WTC11 (cell line): Measurements from ENCODE around the gene ZNF880. TPM values are rescaled to one million over a fixed set of nuclear protein-coding genes. Genes with fewer than 3 reads are reported as not detected.
"Not testable (repeated sequence)": the region's sequence is repeated elsewhere in the genome, so short reads cannot be mapped to it uniquely, and the experiment has no call there.

Source experiments
- ATAC-seq: fragments of 200-7000 bp; cut with Tn5 transposase; 2 replicates; pipeline ENCODE4 v1.10.0; 2021; ENCODE audit warnings: mild to moderate bottlenecking, moderate library complexity
- CTCF ChIA-PET: fragments of 300-600 bp; sonication (Branson Sonifier 250); formaldehyde crosslinking; loops from one replicate; lab custom pipeline; 2021; ENCODE audit warnings: antibody characterized with exemption; lab: Charles Lee
- POLR2A ChIA-PET: fragments of 350-600 bp; sonication (Branson Sonifier 250); formaldehyde crosslinking; loops from one replicate; lab custom pipeline; 2021; ENCODE audit warnings: antibody characterized with exemption; lab: Charles Lee
- DNase-seq: peaks from one replicate; pipeline ENCODE4 v3.0.0; 2021; ENCODE audit warnings: low spot score
- H3K27ac Mint-ChIP-seq: 2 replicates; pipeline ENCODE4 v1.8.0; 2021; ENCODE audit warnings: mixed read lengths
- H3K27me3 Mint-ChIP-seq: 2 replicates; pipeline ENCODE4 v1.8.0; 2021; ENCODE audit warnings: low read depth, mild to moderate bottlenecking, moderate library complexity, mixed read lengths
- H3K36me3 Mint-ChIP-seq: 2 replicates; pipeline ENCODE4 v1.8.0; 2021; ENCODE audit warnings: mixed read lengths
- H3K4me1 Mint-ChIP-seq: 2 replicates; pipeline ENCODE4 v1.8.0; 2022; ENCODE audit warnings: mixed read lengths
- H3K4me3 Mint-ChIP-seq: 2 replicates; pipeline ENCODE4 v1.8.0; 2021; ENCODE audit warnings: mild to moderate bottlenecking, moderate library complexity, mixed read lengths
- H3K9me3 Mint-ChIP-seq: 2 replicates; pipeline ENCODE4 v1.8.0; 2021; ENCODE audit warnings: mixed read lengths
- CREM ChIP-seq: sonication (generic); formaldehyde crosslinking; IDR thresholded peaks from 2 replicates; pipeline ENCODE4 v1.8.1; 2022; ENCODE audit warnings: mild to moderate bottlenecking, missing genetic modification reagents, moderate library complexity
- ESRRA ChIP-seq: sonication (generic); formaldehyde crosslinking; IDR thresholded peaks from 2 replicates; pipeline ENCODE4 v1.8.1; 2022; ENCODE audit warnings: mild to moderate bottlenecking, missing genetic modification reagents, borderline replicate concordance
- FOXK1 ChIP-seq: sonication (generic); formaldehyde crosslinking; IDR thresholded peaks from 2 replicates; pipeline ENCODE4 v1.8.0; 2022; ENCODE audit warnings: mild to moderate bottlenecking, moderate library complexity, missing genetic modification reagents
- GRHL2 ChIP-seq: fragments of 250-450 bp; sonication (Bioruptor Pico); IDR thresholded peaks from 2 replicates; pipeline ENCODE4 v1.8.0; 2022; ENCODE audit warnings: mild to moderate bottlenecking, moderate library complexity; ENCODE audit not compliant: insufficient replicate concordance, severe bottlenecking
- GTF2I ChIP-seq: fragments of 250-450 bp; sonication (Bioruptor Pico); conservative IDR thresholded peaks from 2 replicates; pipeline ENCODE4 v1.4.0; 2021; ENCODE audit warnings: mild to moderate bottlenecking
- IRF2 ChIP-seq: sonication (generic); formaldehyde crosslinking; IDR thresholded peaks from 2 replicates; pipeline ENCODE4 v1.8.0; 2022; ENCODE audit warnings: low read depth, missing genetic modification reagents, borderline replicate concordance
- JAZF1 ChIP-seq: fragments of 250-450 bp; sonication (Bioruptor Pico); IDR thresholded peaks from 2 replicates; pipeline ENCODE4 v1.9.0; 2021; ENCODE audit warnings: moderate library complexity, mild to moderate bottlenecking, inconsistent platforms
- KAT7 ChIP-seq: sonication (generic); formaldehyde crosslinking; IDR thresholded peaks from 2 replicates; pipeline ENCODE4 v1.8.1; 2023; ENCODE audit warnings: missing genetic modification reagents, mild to moderate bottlenecking, borderline replicate concordance
- NR2C2 ChIP-seq: sonication (generic); formaldehyde crosslinking; IDR thresholded peaks from 2 replicates; pipeline ENCODE4 v1.8.0; 2022; ENCODE audit warnings: mild to moderate bottlenecking, missing genetic modification reagents
- SP1 ChIP-seq: sonication (generic); formaldehyde crosslinking; conservative IDR thresholded peaks from 2 replicates; pipeline ENCODE4 v1.8.1; 2022; ENCODE audit warnings: missing genetic modification reagents
- TEAD1 ChIP-seq: sonication (generic); formaldehyde crosslinking; IDR thresholded peaks from 2 replicates; pipeline ENCODE4 v1.8.0; 2022; ENCODE audit warnings: mild to moderate bottlenecking, missing genetic modification reagents
- TEAD4 ChIP-seq: sonication (generic); formaldehyde crosslinking; IDR thresholded peaks from 2 replicates; pipeline ENCODE4 v1.8.0; 2022; ENCODE audit warnings: mild to moderate bottlenecking, missing genetic modification reagents
- ZNF317 ChIP-seq: sonication (generic); formaldehyde crosslinking; IDR thresholded peaks from 2 replicates; pipeline ENCODE4 v1.8.1; 2023; ENCODE audit warnings: low read depth, mild to moderate bottlenecking, moderate library complexity, missing genetic modification reagents, borderline replicate concordance
- ZNF396 ChIP-seq: fragments of 250-450 bp; sonication (Bioruptor Pico); IDR thresholded peaks from 2 replicates; pipeline ENCODE4 v1.8.0; 2021; ENCODE audit warnings: mild to moderate bottlenecking, moderate library complexity, borderline replicate concordance
- total RNA-seq: library from RNA; stranded (reverse); gene quantifications from 3 replicates; pipeline ENCODE4 v1.2.3, GENCODE V29; 2021
- TF ChIP-seq, protein P1 (sequence below): sonication (generic); formaldehyde crosslinking; IDR thresholded peaks from 2 replicates; pipeline ENCODE4 v1.8.0; 2022; ENCODE audit warnings: mild to moderate bottlenecking, missing genetic modification reagents
- TF ChIP-seq, protein P2 (sequence below): fragments of 250-450 bp; sonication (Bioruptor Pico); IDR thresholded peaks from 2 replicates; pipeline ENCODE4 v1.8.0; 2021; ENCODE audit warnings: mild to moderate bottlenecking
- TF ChIP-seq, protein P3 (sequence below): fragments of 200-600 bp; IDR thresholded peaks from 2 replicates; pipeline ENCODE4 v1.8.0; 2022; ENCODE audit warnings: antibody characterized with exemption
- TF ChIP-seq, protein P4 (sequence below): fragments of 250-450 bp; sonication (Bioruptor Pico); IDR thresholded peaks from 2 replicates; pipeline ENCODE4 v2.1.2; 2022; ENCODE audit warnings: mild to moderate bottlenecking, moderate library complexity

ZNF880 gene
- total RNA-seq, 1 experiment from 2014 or later: 34.0 TPM

DNA sequence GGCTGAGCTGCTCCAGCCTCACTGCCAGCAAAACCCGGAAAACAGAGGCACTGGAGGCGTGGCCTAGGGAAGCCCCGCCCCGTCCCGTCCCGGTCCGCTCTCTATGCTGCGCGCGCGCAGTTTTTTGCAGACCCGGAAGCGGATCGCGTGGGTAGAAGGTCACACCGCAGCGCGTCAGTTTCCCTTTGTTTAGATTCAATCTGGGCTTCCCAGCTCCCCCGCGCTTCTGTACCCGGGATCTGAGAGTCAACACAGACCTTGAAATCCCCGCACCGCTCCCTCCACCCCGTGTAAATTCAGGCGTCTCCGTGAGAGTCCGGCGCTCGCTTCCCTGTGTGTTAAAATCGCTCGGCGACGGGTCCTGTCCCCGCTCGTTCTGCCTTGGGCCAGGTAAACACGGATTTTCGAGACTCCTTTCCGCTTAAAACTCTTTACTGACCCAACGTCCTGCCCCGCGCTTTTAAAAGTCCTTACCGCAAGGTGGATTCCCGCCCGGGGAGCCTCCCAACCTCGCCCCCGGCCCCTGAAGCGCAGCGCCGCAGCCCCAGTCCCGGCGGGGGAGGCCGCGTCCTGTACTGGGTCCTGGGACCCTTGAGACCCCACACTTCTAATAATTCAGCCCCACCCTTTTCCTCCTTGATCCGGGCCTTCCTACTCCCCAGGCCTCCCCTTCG, 33.5 kb upstream of the ZNF880 start, which contains the start of gene ZNF610:
TSS of gene ZNF610 (plus strand) at position 127 of the 674 bp plus-strand sequence. CDS start 12,930 bp downstream, outside the sequence.
- peak within 1 kb of the TSS; percentile 92 for H3K4me3 Mint-ChIP-seq
- ATAC-seq (peak; percentile 97), DNase-seq (peak; percentile 87)
- ChIA-PET CTCF (interaction anchor here (0.8 to 1.7 kb wide), 3 partner anchors 8 to 205 kb away, joined by 3 to 6 read pairs (median 3); no protein-coding TSS in a partner anchor), POLR2A (no interaction called here)
- peaks cover 27% of the 10 kb centered on the region for H3K9me3 Mint-ChIP-seq
- H3K27ac Mint-ChIP-seq: peak within 1 kb of the TSS; percentile 80
- peaks cover 23% of the 10 kb centered on the region for H3K36me3 Mint-ChIP-seq
- peaks cover 9% of the 10 kb centered on the region for H3K4me1 Mint-ChIP-seq
- H3K27me3 Mint-ChIP-seq: peaks cover 14% of the 10 kb centered on the region
- TF ChIP-seq SP1 (CRISPR knock-in tag): 0 out of 2 replicates have a peak, but pooled peaks have one; percentile 49
- TF ChIP-seq, protein P1, sequence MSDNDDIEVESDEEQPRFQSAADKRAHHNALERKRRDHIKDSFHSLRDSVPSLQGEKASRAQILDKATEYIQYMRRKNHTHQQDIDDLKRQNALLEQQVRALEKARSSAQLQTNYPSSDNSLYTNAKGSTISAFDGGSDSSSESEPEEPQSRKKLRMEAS (CRISPR knock-in tag): peak; percentile 62; the same call in 1 of the 2 replicates
- no peak for TF ChIP-seq IRF2
- TF ChIP-seq CREM: 0 out of 2 replicates have a peak, but pooled peaks have one; percentile 40
- TF ChIP-seq FOXK1 (CRISPR knock-in tag): peak; percentile 49; the same call in 1 of the 2 replicates

DNA sequence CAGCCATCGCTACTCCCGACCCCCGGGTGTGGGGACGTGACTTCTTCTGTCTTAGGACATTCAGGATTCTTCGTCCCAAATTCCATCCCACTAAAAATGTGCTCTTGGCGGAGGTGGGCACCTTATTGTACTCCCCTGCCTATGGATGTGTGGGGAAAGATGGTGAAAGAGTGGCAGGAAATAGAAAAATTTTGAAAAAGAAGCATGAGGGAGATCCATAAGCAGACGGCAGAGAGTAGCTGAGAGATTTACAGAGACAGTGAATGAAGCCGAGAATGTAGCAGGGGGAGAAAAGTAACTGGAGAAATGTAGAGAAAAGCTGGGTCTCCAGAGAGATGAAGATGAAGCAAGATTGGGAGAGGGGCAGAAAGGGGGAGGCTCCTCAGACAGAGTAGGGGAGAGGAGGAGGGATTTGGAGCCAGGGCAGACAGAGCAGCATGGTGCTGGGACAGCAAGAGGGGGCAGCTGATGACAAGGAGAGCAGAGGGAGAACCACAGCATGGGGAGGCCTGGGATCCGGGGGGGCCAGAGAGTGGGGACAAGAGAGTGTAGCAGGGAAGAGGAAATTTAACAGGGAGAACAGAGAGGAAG, 32.8 kb upstream of the ZNF880 start:
- Mint-ChIP-seq H3K27ac (peak overlapping the region; percentile 54), H3K4me1 (peaks cover 9% of the 10 kb centered on the region)
- no peak for TF ChIP-seq ZNF396 (CRISPR knock-in tag)
- no peak for TF ChIP-seq NR2C2 (CRISPR knock-in tag)
- TF ChIP-seq, protein P2, sequence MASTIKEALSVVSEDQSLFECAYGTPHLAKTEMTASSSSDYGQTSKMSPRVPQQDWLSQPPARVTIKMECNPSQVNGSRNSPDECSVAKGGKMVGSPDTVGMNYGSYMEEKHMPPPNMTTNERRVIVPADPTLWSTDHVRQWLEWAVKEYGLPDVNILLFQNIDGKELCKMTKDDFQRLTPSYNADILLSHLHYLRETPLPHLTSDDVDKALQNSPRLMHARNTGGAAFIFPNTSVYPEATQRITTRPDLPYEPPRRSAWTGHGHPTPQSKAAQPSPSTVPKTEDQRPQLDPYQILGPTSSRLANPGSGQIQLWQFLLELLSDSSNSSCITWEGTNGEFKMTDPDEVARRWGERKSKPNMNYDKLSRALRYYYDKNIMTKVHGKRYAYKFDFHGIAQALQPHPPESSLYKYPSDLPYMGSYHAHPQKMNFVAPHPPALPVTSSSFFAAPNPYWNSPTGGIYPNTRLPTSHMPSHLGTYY (CRISPR knock-in tag): no peak
- TF ChIP-seq SP1 (CRISPR knock-in tag): no peak
- no peak for TF ChIP-seq ZNF317
- no peak for TF ChIP-seq GRHL2
- TF ChIP-seq GTF2I (CRISPR knock-in tag): no peak
- TF ChIP-seq, all 79 proteins: peak for 0
- DNase-seq: no peak
- peaks cover 20% of the 10 kb centered on the region for H3K9me3 Mint-ChIP-seq
- ChIA-PET CTCF (interaction anchor here (0.5 to 1.0 kb wide), 2 partner anchors 15 to 151 kb away, joined by 3 to 6 read pairs; no protein-coding TSS in a partner anchor), POLR2A (no interaction called here)
- H3K36me3 Mint-ChIP-seq: peaks cover 17% of the 10 kb centered on the region
- peak; percentile 41 for ATAC-seq
- H3K27me3 Mint-ChIP-seq: peaks cover 12% of the 10 kb centered on the region
- H3K4me3 Mint-ChIP-seq: peak overlapping the region; percentile 92

DNA sequence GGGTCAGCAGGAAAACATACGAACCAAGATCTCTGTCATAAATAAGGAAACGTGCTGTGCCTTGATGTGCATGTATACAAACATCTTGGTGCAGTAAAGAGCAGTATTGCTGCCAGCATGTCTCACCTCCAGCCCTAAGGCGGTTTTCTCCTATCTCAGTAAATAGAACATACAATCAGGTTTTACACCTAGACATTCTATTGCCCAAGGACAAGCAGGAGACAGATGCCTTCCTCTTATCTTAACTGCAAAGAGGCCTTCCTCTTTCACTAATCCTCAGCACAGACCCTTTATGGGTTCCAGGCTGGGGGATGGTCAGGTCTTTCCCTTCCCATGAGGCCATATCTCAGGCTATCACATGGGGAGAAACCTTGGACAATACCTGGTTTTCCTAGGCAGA, 30.7 kb upstream of the ZNF880 start:
- POLR2A ChIA-PET, H3K9me3 Mint-ChIP-seq, H3K4me3 Mint-ChIP-seq, DNase-seq, H3K27ac Mint-ChIP-seq, H3K27me3 Mint-ChIP-seq, ATAC-seq, H3K36me3 Mint-ChIP-seq, CTCF ChIA-PET: not testable (repeated sequence)
- peaks cover 13% of the 10 kb centered on the region for H3K4me1 Mint-ChIP-seq

DNA sequence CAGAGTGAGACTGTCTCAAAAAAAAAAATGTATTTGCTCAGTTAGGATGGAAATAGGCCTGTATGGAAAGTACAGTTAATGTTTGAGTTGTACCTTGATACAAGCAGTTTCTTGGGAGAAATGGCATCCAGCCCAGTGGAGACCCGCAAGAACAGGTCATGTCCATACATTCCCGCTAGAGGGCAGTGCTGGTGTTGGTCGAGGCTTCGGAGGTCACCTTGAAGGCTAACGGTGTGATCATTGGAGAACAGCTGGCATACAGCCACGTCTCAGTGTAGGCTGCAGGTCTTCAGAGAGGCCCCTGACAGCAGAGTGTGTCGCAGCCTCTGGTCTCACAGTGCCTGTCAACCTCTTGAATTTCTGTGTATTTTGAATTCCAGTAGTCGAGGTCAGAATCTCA, 26.2 kb upstream of the ZNF880 start:
- peaks cover 4% of the 10 kb centered on the region for H3K4me1 Mint-ChIP-seq
- TF ChIP-seq TEAD1 (0 out of 2 replicates have a peak, but pooled peaks have one; percentile 39), TEAD4 (CRISPR knock-in tag) (0 out of 2 replicates have a peak, but pooled peaks have one; percentile 12), ESRRA (CRISPR knock-in tag) (peak; percentile 99), KAT7 (CRISPR knock-in tag) (no peak), ZNF317 (0 out of 2 replicates have a peak, but pooled peaks have one; percentile 65), JAZF1 (CRISPR knock-in tag) (no peak)
- TF ChIP-seq, protein P3, sequence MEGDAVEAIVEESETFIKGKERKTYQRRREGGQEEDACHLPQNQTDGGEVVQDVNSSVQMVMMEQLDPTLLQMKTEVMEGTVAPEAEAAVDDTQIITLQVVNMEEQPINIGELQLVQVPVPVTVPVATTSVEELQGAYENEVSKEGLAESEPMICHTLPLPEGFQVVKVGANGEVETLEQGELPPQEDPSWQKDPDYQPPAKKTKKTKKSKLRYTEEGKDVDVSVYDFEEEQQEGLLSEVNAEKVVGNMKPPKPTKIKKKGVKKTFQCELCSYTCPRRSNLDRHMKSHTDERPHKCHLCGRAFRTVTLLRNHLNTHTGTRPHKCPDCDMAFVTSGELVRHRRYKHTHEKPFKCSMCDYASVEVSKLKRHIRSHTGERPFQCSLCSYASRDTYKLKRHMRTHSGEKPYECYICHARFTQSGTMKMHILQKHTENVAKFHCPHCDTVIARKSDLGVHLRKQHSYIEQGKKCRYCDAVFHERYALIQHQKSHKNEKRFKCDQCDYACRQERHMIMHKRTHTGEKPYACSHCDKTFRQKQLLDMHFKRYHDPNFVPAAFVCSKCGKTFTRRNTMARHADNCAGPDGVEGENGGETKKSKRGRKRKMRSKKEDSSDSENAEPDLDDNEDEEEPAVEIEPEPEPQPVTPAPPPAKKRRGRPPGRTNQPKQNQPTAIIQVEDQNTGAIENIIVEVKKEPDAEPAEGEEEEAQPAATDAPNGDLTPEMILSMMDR: peak; percentile 87
- TF ChIP-seq, protein P1 (CRISPR knock-in tag): peak; percentile 33; the same call in 1 of the 2 replicates
- TF ChIP-seq, protein P4, sequence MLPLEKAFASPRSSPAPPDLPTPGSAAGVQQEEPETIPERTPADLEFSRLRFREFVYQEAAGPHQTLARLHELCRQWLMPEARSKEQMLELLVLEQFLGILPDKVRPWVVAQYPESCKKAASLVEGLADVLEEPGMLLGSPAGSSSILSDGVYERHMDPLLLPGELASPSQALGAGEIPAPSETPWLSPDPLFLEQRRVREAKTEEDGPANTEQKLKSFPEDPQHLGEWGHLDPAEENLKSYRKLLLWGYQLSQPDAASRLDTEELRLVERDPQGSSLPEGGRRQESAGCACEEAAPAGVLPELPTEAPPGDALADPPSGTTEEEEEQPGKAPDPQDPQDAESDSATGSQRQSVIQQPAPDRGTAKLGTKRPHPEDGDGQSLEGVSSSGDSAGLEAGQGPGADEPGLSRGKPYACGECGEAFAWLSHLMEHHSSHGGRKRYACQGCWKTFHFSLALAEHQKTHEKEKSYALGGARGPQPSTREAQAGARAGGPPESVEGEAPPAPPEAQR (CRISPR knock-in tag): no peak
- DNase-seq (peak; percentile 83), ATAC-seq (peak; percentile 99)
- no peaks in the 10 kb centered on the region for H3K27me3 Mint-ChIP-seq
- peaks cover 13% of the 10 kb centered on the region for H3K36me3 Mint-ChIP-seq
- POLR2A ChIA-PET: no interaction called here
- peaks cover 4% of the 10 kb centered on the region for H3K9me3 Mint-ChIP-seq
- H3K4me3 Mint-ChIP-seq: no peak overlapping the region
- no peak overlapping the region; the same call in 1 of the 2 replicates for H3K27ac Mint-ChIP-seq
- CTCF ChIA-PET: interaction anchor here (0.6 to 2.0 kb wide), 21 partner anchors 8 to 781 kb away, joined by 3 to 11 read pairs (median 4); partner anchors contain the start of genes ZNF578, ZNF610 and ZNF880
